ENCODE measurements around the gene ROS1. TPM values are rescaled to one million over a fixed set of nuclear protein-coding genes. Genes with fewer than 3 reads are reported as not detected.

Gene ROS1
- total and polyA plus RNA-seq, 10 of the 15 experiments (the other 5 are each of a cell fraction or from before 2014, with no cell fraction given): under 0.01 to 0.07 (median 0.03) TPM; not detected in 5

DNA sequence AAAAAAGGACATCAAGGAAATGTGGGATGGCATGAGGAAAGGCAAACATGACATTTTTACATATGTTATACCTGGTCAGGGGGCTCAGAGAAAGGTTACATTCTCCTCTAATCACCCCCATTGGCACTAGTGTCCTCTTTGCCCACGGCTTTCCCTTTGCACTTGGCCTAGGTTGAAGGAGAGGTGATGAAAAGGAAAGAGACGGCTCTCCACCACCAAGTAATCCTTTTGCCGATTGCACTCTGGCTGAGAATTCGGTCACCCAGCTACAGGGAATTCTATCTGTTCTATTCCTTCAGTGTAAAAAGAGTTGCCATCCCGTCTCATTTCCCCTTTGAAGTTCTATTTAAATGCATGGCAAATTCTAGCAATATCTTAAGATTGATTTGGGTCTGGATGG is 150.0 kb downstream of the ROS1 start:
- SMC1A ChIA-PET (ENCODE audit: uncharacterized antibody, unreplicated experiment): no interaction called here
- H3K9me3 ChIP-seq (replicated peaks; ENCODE audit: control insufficient read depth, insufficient read depth, low read length): no peaks in the 10 kb centered on the region
- H3K27ac ChIP-seq (ENCODE audit: control insufficient read depth, insufficient read depth): no peak overlapping the region
- no TSS peak for BruUV-seq (replicated peaks)
- no peak overlapping the region for H3K4me2 ChIP-seq (ENCODE audit: control insufficient read depth, insufficient read depth)
- no peak overlapping the region for H3K4me3 ChIP-seq
- no peak overlapping the region for H3K9ac ChIP-seq (ENCODE audit: control insufficient read depth, insufficient read depth, low read length)
- peaks cover 4 to 5% of the 10 kb centered on the region in 2 experiments for H3K27me3 ChIP-seq (replicated peaks in 1 of 2; ENCODE audit: control insufficient read depth in 2 of 2, insufficient read depth in 2 of 2, low read length in 1 of 2)
- H2AFZ ChIP-seq (ENCODE audit: control insufficient read depth, low read depth, low read length): no peak overlapping the region
- in situ Hi-C loops (cut with MboI): no loop called here
- no peaks in the 10 kb centered on the region for H3K4me1 ChIP-seq (ENCODE audit: control insufficient read depth, insufficient read depth, low read length)
- intact Hi-C loops (cut with micrococcal nuclease; ENCODE audit: unreplicated experiment): no loop called here
- no peaks in the 10 kb centered on the region for H3K36me3 ChIP-seq (ENCODE audit: control insufficient read depth in 2 of 2, insufficient read depth in 2 of 2, low read length in 1 of 2)
- no peak for FAIRE-seq
- RAD21 ChIA-PET (ENCODE audit: unreplicated experiment): no interaction called here
- CTCF ChIA-PET: no interaction called here
- POLR2A ChIA-PET: no interaction called here
- no peaks in the 10 kb centered on the region for H3K79me2 ChIP-seq (ENCODE audit: control insufficient read depth, insufficient read depth, low read length)
- WGBS (ENCODE audit: insufficient coverage, insufficient replicate concordance, low lambda C conversion rate, missing lambda C conversion rate): 37% methylated on average over 5 of the region's 5 CpGs
- H4K20me1 ChIP-seq (ENCODE audit: control insufficient read depth, insufficient read depth): no peaks in the 10 kb centered on the region
- TF ChIP-seq IRF4 (IDR thresholded peaks at IDR 0.05; ENCODE audit: low read depth, low read length) (no peak), FOS (IDR thresholded peaks at IDR 0.05; ENCODE audit: borderline replicate concordance, extremely low read depth, insufficient read length) (no peak), WRNIP1 (IDR thresholded peaks at IDR 0.05; ENCODE audit: borderline replicate concordance, low read depth, low read length) (no peak), FOXK2 (IDR thresholded peaks at IDR 0.05) (no peak), HCFC1 (IDR thresholded peaks at IDR 0.05; ENCODE audit: low read length) (no peak), NFXL1 (IDR thresholded peaks at IDR 0.05; ENCODE audit: borderline replicate concordance) (no peak), NFYA (IDR thresholded peaks at IDR 0.05; ENCODE audit: borderline replicate concordance, low read depth, low read length) (no peak)
- TF ChIP-seq, protein P1, sequence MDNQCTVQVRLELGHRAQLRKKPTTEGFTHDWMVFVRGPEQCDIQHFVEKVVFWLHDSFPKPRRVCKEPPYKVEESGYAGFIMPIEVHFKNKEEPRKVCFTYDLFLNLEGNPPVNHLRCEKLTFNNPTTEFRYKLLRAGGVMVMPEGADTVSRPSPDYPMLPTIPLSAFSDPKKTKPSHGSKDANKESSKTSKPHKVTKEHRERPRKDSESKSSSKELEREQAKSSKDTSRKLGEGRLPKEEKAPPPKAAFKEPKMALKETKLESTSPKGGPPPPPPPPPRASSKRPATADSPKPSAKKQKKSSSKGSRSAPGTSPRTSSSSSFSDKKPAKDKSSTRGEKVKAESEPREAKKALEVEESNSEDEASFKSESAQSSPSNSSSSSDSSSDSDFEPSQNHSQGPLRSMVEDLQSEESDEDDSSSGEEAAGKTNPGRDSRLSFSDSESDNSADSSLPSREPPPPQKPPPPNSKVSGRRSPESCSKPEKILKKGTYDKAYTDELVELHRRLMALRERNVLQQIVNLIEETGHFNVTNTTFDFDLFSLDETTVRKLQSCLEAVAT (IDR thresholded peaks at IDR 0.05): no peak
- no peak for DNase-seq (ENCODE audit: low read depth, low spot score)
- no peak for ATAC-seq

DNA sequence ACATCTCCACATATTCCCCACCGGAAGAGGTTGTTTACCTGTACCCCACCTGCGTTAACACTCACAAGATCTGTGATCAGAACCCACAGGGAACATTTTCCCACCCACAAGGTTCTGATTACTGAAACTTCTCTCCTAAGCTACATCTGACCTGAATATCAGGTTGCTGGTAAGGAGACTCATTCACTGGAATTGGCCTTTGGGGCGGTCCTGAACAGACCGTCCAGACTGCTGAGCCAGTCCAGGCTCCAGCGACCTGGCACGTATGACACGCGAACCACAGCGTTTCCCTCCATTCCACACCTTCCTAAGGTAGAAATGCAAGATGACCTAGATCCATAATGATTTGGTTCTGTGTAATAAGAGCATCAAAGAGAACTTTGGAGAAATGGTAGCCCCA is 150.5 kb downstream of the ROS1 start:
- Histone ChIP-seq H3K79me2 (ENCODE audit: control insufficient read depth, insufficient read depth, low read length) (no peaks in the 10 kb centered on the region), H3K4me2 (ENCODE audit: control insufficient read depth, insufficient read depth) (no peak overlapping the region), H4K20me1 (ENCODE audit: control insufficient read depth, insufficient read depth) (no peaks in the 10 kb centered on the region), H2AFZ (ENCODE audit: control insufficient read depth, low read depth, low read length) (no peak overlapping the region), H3K9ac (ENCODE audit: control insufficient read depth, insufficient read depth, low read length) (no peak overlapping the region), H3K27ac (ENCODE audit: control insufficient read depth, insufficient read depth) (no peak overlapping the region), H3K27me3 (replicated peaks in 1 of 2; ENCODE audit: control insufficient read depth in 2 of 2, insufficient read depth in 2 of 2, low read length in 1 of 2) (peaks cover 4 to 5% of the 10 kb centered on the region in 2 experiments), H3K4me3 (no peak overlapping the region), H3K4me1 (ENCODE audit: control insufficient read depth, insufficient read depth, low read length) (no peaks in the 10 kb centered on the region), H3K9me3 (replicated peaks; ENCODE audit: control insufficient read depth, insufficient read depth, low read length) (no peaks in the 10 kb centered on the region), H3K36me3 (ENCODE audit: control insufficient read depth in 2 of 2, insufficient read depth in 2 of 2, low read length in 1 of 2) (no peaks in the 10 kb centered on the region)
- no peak for FAIRE-seq
- DNase-seq (ENCODE audit: low read depth, low spot score): no peak
- ChIA-PET RAD21 (ENCODE audit: unreplicated experiment) (no interaction called here), CTCF (no interaction called here), SMC1A (ENCODE audit: uncharacterized antibody, unreplicated experiment) (no interaction called here), POLR2A (no interaction called here)
- WGBS (ENCODE audit: insufficient coverage, insufficient replicate concordance, low lambda C conversion rate, missing lambda C conversion rate): 51% methylated on average over 9 of the region's 9 CpGs
- BruUV-seq (replicated peaks): no TSS peak
- no peak for ATAC-seq
- intact Hi-C loops (cut with micrococcal nuclease; ENCODE audit: unreplicated experiment) (no loop called here), in situ Hi-C loops (cut with MboI) (no loop called here)
- no peak for TF ChIP-seq SUZ12 (IDR thresholded peaks at IDR 0.05; ENCODE audit: unreplicated experiment)
- TF ChIP-seq, protein P2, sequence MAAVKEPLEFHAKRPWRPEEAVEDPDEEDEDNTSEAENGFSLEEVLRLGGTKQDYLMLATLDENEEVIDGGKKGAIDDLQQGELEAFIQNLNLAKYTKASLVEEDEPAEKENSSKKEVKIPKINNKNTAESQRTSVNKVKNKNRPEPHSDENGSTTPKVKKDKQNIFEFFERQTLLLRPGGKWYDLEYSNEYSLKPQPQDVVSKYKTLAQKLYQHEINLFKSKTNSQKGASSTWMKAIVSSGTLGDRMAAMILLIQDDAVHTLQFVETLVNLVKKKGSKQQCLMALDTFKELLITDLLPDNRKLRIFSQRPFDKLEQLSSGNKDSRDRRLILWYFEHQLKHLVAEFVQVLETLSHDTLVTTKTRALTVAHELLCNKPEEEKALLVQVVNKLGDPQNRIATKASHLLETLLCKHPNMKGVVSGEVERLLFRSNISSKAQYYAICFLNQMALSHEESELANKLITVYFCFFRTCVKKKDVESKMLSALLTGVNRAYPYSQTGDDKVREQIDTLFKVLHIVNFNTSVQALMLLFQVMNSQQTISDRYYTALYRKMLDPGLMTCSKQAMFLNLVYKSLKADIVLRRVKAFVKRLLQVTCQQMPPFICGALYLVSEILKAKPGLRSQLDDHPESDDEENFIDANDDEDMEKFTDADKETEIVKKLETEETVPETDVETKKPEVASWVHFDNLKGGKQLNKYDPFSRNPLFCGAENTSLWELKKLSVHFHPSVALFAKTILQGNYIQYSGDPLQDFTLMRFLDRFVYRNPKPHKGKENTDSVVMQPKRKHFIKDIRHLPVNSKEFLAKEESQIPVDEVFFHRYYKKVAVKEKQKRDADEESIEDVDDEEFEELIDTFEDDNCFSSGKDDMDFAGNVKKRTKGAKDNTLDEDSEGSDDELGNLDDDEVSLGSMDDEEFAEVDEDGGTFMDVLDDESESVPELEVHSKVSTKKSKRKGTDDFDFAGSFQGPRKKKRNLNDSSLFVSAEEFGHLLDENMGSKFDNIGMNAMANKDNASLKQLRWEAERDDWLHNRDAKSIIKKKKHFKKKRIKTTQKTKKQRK (IDR thresholded peaks at IDR 0.05; ENCODE audit: low read depth, low read length): no peak
- no peak for TF ChIP-seq TCF7 (IDR thresholded peaks at IDR 0.05; ENCODE audit: borderline replicate concordance)
- TF ChIP-seq MYC (IDR thresholded peaks at IDR 0.05; ENCODE audit: insufficient read depth, insufficient read length, insufficient replicate concordance, low read length, severe bottlenecking): no peak
- TF ChIP-seq LARP7 (IDR thresholded peaks at IDR 0.05): no peak

All from GM12878 (cell line).